ENCODE data around the gene C17orf78.
"Not testable (repeated sequence)": the region's sequence is repeated elsewhere in the genome, so short reads cannot be mapped to it uniquely, and the experiment has no call there.

Gene C17orf78

GRCh38 chr17:37440424-37440823 is 64.6 kb downstream of the C17orf78 start:
- Histone ChIP-seq H3K4me1 (ENCODE audit: insufficient read depth, low read length, poor library complexity, severe bottlenecking) (no peaks in the 10 kb centered on the region), H4K20me1 (ENCODE audit: insufficient read depth, low read length, poor library complexity, severe bottlenecking) (no peaks in the 10 kb centered on the region), H3K9ac (ENCODE audit: low read depth, low read length, poor library complexity, severe bottlenecking) (no peak overlapping the region), H3K4me3 (ENCODE audit: low read length, poor library complexity, severe bottlenecking) (no peak overlapping the region), H2AFZ (ENCODE audit: low read length) (no peak overlapping the region), H3K36me3 (ENCODE audit: insufficient read depth, low read length) (peaks cover 76% of the 10 kb centered on the region), H3K79me2 (ENCODE audit: insufficient read depth, low read length) (no peaks in the 10 kb centered on the region), H3K9me2 (replicated peaks; ENCODE audit: low read depth, low read length) (no peaks in the 10 kb centered on the region), H3F3A (ENCODE audit: low read depth) (no peaks in the 10 kb centered on the region), H3K4me2 (ENCODE audit: low read depth, low read length, poor library complexity, severe bottlenecking) (no peak overlapping the region), H3K9me3 (ENCODE audit: insufficient read depth, low read depth, low read length) (no peaks in the 10 kb centered on the region), H3K27me3 (ENCODE audit: insufficient read depth, low read length, poor library complexity, severe bottlenecking) (no peaks in the 10 kb centered on the region)
- TF ChIP-seq CTCF (conservative IDR thresholded peaks at IDR 0.05; ENCODE audit: low read length) (no peak), EZH2phosphoT487 (IDR thresholded peaks at IDR 0.05; ENCODE audit: borderline replicate concordance) (no peak)

DNA sequence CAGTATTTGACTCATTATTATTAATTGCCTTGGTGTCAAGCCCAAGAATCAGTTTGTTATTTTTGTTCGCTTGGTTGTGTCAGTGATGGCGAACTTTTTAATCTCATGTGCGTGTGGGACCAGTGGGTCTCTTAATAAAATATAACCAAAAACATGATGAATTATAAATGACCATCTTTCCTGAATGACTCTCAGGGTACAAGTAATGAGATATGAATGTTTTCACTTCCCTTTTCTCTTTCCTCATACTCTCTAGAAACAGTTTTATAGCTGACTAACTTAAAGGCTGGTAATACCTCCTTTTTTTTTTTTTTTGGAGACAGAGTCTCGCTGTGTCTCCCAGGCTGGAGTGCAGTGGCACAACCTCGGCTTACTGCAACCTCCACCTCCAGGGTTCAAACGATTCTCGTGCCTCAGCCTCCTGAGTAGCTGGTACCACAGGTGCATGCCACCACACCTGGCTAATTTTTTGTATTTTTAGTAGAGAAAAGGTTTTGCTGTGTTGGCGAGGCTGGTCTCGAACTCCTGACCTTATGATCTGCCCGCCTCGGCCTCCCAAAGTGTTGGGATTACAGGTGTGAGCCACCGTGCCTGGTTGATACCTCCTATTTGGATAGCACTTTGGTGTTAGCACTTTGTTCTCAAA is 65.7 kb downstream of the C17orf78 start:
- not testable (repeated sequence) for H3K79me2 ChIP-seq (ENCODE audit: insufficient read depth, low read length); H3F3A ChIP-seq (ENCODE audit: low read depth); H3K4me3 ChIP-seq (ENCODE audit: low read length, poor library complexity, severe bottlenecking); H3K9me3 ChIP-seq (ENCODE audit: insufficient read depth, low read depth, low read length); H3K4me2 ChIP-seq (ENCODE audit: low read depth, low read length, poor library complexity, severe bottlenecking); H4K20me1 ChIP-seq (ENCODE audit: insufficient read depth, low read length, poor library complexity, severe bottlenecking); H3K9me2 ChIP-seq (replicated peaks; ENCODE audit: low read depth, low read length); H3K9ac ChIP-seq (ENCODE audit: low read depth, low read length, poor library complexity, severe bottlenecking); H3K4me1 ChIP-seq (ENCODE audit: insufficient read depth, low read length, poor library complexity, severe bottlenecking); H3K27me3 ChIP-seq (ENCODE audit: insufficient read depth, low read length, poor library complexity, severe bottlenecking); H2AFZ ChIP-seq (ENCODE audit: low read length)
- H3K36me3 ChIP-seq (ENCODE audit: insufficient read depth, low read length) = peaks cover 84% of the 10 kb centered on the region
